ENCODE measurements around the gene MRPS22. TPM values are rescaled to one million over a fixed set of nuclear protein-coding genes. Genes with fewer than 3 reads are reported as not detected.

The MRPS22 gene
- total and polyA plus RNA-seq, 9 of the 15 experiments (the other 6 are each of a cell fraction or from before 2014, with no cell fraction given) = 148 to 397 (median 229) TPM

DNA sequence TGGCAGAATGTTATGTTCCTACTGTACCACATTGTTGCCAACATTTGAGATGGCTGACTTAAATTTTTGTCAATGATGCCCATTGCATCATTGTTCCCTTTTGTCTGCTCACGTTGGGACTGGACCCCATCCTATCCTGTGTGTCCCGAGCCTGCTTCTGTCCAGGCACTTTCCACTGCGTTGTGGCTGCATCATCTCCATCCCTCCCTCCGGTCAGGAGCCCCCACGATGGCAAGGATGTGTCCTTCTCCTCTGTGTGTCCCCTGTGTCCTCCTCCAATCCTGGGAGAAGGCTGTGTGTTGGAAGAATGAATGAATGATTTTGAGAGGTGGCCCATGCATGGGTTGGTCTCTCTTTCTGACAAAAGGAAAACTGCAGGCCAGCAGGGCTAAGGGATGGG is 19.4 kb upstream of the MRPS22 start:
- H3K4me2 ChIP-seq (ENCODE audit: insufficient read depth, low read length) = no peak overlapping the region
- no peaks in the 10 kb centered on the region for H3K27me3 ChIP-seq (ENCODE audit: control insufficient read depth in 2 of 2, insufficient read depth in 2 of 2, low read length in 2 of 2)
- no peaks in the 10 kb centered on the region for H3K9me1 ChIP-seq (ENCODE audit: control insufficient read depth, insufficient read depth, low read length)
- no peak overlapping the region for H3K9ac ChIP-seq (ENCODE audit: insufficient read depth in 1 of 2, low read depth in 2 of 2, low read length in 2 of 2)
- in situ Hi-C loops (cut with MboI) (no loop called here), intact Hi-C loops (cut with micrococcal nuclease) (loop anchor here (10.0 kb wide), 1 partner anchor 100 kb away; no protein-coding TSS in a partner anchor)
- no peak for ATAC-seq
- ChIA-PET POLR2A (no interaction called here), CTCF (ENCODE audit: low intra/inter-chr PET ratio) (no interaction called here)
- no peaks in the 10 kb centered on the region for H3K79me2 ChIP-seq (ENCODE audit: control insufficient read depth, insufficient read depth, low read length)
- H3K36me3 ChIP-seq (ENCODE audit: control insufficient read depth, insufficient read depth, low read length) = no peaks in the 10 kb centered on the region; the same call in 2 of the 3 replicates
- FAIRE-seq = no peak
- H2AFZ ChIP-seq (ENCODE audit: low read depth, low read length) = no peak overlapping the region
- H3K4me1 ChIP-seq (replicated peaks in 1 of 2; ENCODE audit: control insufficient read depth in 2 of 2, insufficient read depth in 2 of 2, low read length in 2 of 2) = peaks cover 30 to 33% of the 10 kb centered on the region in 2 experiments; a peak in 4 of 5 replicates
- TF ChIP-seq, protein P1, sequence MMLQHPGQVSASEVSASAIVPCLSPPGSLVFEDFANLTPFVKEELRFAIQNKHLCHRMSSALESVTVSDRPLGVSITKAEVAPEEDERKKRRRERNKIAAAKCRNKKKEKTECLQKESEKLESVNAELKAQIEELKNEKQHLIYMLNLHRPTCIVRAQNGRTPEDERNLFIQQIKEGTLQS (IDR thresholded peaks at IDR 0.05) = peak; percentile 10; the same call in 1 of the 2 replicates
- TF ChIP-seq, protein P1 (CRISPR knock-in tag; conservative IDR thresholded peaks at IDR 0.05) = no peak
- TF ChIP-seq ZNF384 (IDR thresholded peaks at IDR 0.05; ENCODE audit: low read depth, low read length) = no peak
- DNase-seq (ENCODE audit: extremely low read depth in 1 of 4, low spot score in 3 of 4) = no peak
- no peaks in the 10 kb centered on the region for H4K20me1 ChIP-seq (replicated peaks; ENCODE audit: control insufficient read depth, insufficient read depth, low read length)
- H3K9me3 ChIP-seq (replicated peaks; ENCODE audit: control insufficient read depth, insufficient read depth, low read depth, low read length) = no peaks in the 10 kb centered on the region
- no peak overlapping the region for H3K27ac ChIP-seq (ENCODE audit: extremely low read depth, low read depth, low read length)
- H3K4me3 ChIP-seq = no peak overlapping the region
- 50% methylated on average over 5 of the region's 5 CpGs for WGBS (ENCODE audit: insufficient coverage, low coverage, missing lambda C conversion rate)
- BruUV-seq (replicated peaks) = no TSS peak

DNA sequence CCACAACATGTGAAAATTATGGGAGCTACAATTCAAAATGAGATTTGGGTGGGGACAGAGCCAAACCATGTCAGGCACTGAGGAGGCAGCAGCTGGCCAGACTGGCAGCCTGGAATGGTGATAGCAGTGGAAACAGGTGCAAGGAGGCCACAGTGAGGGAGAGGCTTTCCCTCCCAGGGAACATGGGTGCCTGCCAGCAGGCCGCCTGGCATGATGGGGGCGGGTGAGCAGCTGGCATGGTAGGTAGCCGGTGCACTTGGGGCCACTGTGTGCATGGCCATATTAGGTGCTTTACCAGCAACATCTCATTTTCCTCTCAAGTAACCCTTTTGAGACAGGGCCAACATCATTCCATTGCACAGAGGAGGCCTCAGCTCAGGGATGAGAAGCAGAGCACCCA is 18.3 kb upstream of the MRPS22 start:
- CTCF ChIA-PET (ENCODE audit: low intra/inter-chr PET ratio) = no interaction called here
- H3K4me1 ChIP-seq (replicated peaks in 1 of 2; ENCODE audit: control insufficient read depth in 2 of 2, insufficient read depth in 2 of 2, low read length in 2 of 2) = peaks cover 21 to 30% of the 10 kb centered on the region in 2 experiments; a peak in 4 of 5 replicates
- 94% methylated on average over 3 of the region's 3 CpGs for WGBS (ENCODE audit: insufficient coverage, low coverage, missing lambda C conversion rate)
- H3K79me2 ChIP-seq (ENCODE audit: control insufficient read depth, insufficient read depth, low read length) = no peaks in the 10 kb centered on the region
- POLR2A ChIA-PET = interaction anchor here (0.6 to 1.4 kb wide), 2 partner anchors 10 to 104 kb away, joined by 4 to 5 read pairs; no protein-coding TSS in a partner anchor
- H4K20me1 ChIP-seq (replicated peaks; ENCODE audit: control insufficient read depth, insufficient read depth, low read length) = no peaks in the 10 kb centered on the region
- intact Hi-C loops (cut with micrococcal nuclease) (loop anchor here (5.0 to 10.0 kb wide), 3 partner anchors 101 to 388 kb away; no protein-coding TSS in a partner anchor), in situ Hi-C loops (cut with MboI) (no loop called here)
- FAIRE-seq (no peak), DNase-seq (ENCODE audit: extremely low read depth in 1 of 4, low spot score in 3 of 4) (no peak), ATAC-seq (no peak)
- no TSS peak for BruUV-seq (replicated peaks)
- no peak overlapping the region for H3K4me3 ChIP-seq
- no peaks in the 10 kb centered on the region for H3K9me1 ChIP-seq (ENCODE audit: control insufficient read depth, insufficient read depth, low read length)
- no peaks in the 10 kb centered on the region for H3K27me3 ChIP-seq (ENCODE audit: control insufficient read depth in 2 of 2, insufficient read depth in 2 of 2, low read length in 2 of 2)
- H3K4me2 ChIP-seq (ENCODE audit: insufficient read depth, low read length) = no peak overlapping the region
- H3K9me3 ChIP-seq (replicated peaks; ENCODE audit: control insufficient read depth, insufficient read depth, low read depth, low read length) = no peaks in the 10 kb centered on the region
- H3K27ac ChIP-seq (ENCODE audit: extremely low read depth, low read depth, low read length) = no peak overlapping the region; the same call in 2 of the 3 replicates
- no peak overlapping the region for H3K9ac ChIP-seq (ENCODE audit: insufficient read depth in 1 of 2, low read depth in 2 of 2, low read length in 2 of 2)
- H3K36me3 ChIP-seq (ENCODE audit: control insufficient read depth, insufficient read depth, low read length) = no peaks in the 10 kb centered on the region; the same call in 2 of the 3 replicates
- TF ChIP-seq ZNF57 (CRISPR knock-in tag; IDR thresholded peaks at IDR 0.05) (no peak), NR2C1 (IDR thresholded peaks at IDR 0.05) (no peak), NR2C1 (tag; IDR thresholded peaks at IDR 0.05) (no peak), BCL6 (CRISPR knock-in tag; IDR thresholded peaks at IDR 0.05) (no peak), ZNF445 (CRISPR knock-in tag; IDR thresholded peaks at IDR 0.05; ENCODE audit: low read depth) (no peak), FOXM1 (IDR thresholded peaks at IDR 0.05; ENCODE audit: low read depth) (no peak), FOXM1 (CRISPR knock-in tag; IDR thresholded peaks at IDR 0.05; ENCODE audit: low read depth) (no peak), DNMT1 (IDR thresholded peaks at IDR 0.05) (no peak), TRIM28 (IDR thresholded peaks at IDR 0.05) (no peak), RBM15 (IDR thresholded peaks at IDR 0.05; ENCODE audit: insufficient read depth, low read length) (no peak), POLR2B (IDR thresholded peaks at IDR 0.05; ENCODE audit: low read depth, partially characterized antibody) (no peak)
- H2AFZ ChIP-seq (ENCODE audit: low read depth, low read length) = no peak overlapping the region
